DMS114 treated with DMSO at 0.1 percent for 48 hours (cell line): ENCODE data around the gene IL18RAP.

Experiments
- DNase-seq: peaks from one replicate; lab custom pipeline; 2025; ENCODE audit not compliant: unreplicated experiment; lab: John Stamatoyannopoulos, UW

Gene IL18RAP

DNA sequence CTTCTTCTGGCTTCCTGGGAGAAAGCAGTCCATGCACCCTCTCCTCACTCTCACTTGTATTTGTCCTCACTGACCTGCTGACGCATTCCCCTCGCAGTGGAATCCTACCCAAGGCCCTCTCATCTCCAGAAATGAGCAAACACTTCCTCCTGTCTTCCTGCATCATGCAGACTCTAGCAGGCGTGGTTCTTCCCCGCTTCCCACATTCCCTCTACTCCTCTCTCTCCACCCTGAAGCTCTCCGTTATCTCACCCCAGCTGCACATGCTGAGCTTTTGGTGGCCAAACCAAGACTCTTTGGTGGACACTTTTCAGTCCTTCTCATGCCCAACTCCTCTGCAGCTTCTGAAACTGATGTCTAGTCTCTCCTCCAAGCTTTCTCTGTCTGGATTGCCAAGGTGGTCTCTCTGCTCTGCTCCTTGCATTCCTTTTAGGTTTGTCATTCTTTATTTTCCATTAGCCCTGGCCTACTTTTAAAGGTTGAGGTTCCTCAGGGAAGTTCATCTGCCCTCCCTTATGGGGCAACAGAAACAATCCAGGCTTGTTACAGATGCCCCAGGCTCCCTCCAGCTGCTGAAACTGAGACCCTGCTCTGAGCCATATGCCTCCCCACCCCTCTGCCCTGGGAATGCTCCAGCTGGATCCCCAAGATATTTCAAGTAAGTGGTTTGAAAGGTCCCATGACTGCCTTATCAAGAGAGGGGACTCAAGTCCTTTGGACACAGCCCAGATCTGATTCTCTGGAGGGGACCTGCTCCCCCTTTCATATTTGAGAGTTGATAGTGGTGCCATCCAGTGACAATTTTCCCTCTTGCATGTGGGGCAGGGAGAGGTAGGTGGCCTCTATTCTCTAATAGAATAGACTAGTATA lies 835 bp upstream of the IL18RAP start:
- no peak for DNase-seq

DNA sequence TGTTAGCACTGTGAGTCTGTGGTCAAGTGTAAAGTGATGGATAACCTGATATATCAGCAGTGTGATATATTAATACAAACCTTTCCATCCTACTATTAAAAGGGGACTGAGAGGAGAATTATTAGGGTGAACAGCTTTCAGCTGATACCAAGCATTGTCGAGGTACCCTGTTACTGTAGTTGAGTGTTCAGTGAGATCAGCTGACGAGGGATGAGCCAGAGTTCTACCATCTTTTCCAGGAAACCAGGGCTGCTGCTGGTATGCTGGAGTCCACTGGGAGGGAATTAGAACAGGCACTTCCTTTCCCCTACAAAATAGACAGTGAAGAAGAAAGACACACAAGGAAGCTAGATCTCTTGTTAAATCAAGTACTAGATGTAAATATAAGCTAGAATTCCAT lies 408 bp downstream of the IL18RAP start:
- DNase-seq: no peak

DNA sequence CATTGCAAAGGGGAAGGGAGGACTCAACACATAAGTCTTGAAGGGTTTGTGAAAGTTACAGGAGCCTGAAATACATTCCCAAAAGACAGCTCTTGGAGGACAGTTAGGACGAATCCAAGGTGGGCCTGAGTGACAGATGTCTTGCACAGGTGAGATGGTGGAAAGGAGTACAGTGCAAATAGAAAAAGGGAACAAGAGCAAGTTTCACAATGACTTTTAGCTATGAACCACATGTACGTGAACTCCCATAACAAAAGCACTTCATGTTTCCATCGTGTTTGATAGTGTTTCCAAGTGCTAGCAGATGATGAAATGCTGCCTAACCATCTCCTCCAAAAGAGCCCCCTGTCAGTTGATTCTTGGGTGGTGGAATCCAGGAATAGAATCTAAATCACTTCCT lies 1.8 kb downstream of the IL18RAP start:
- DNase-seq: no peak

DNA sequence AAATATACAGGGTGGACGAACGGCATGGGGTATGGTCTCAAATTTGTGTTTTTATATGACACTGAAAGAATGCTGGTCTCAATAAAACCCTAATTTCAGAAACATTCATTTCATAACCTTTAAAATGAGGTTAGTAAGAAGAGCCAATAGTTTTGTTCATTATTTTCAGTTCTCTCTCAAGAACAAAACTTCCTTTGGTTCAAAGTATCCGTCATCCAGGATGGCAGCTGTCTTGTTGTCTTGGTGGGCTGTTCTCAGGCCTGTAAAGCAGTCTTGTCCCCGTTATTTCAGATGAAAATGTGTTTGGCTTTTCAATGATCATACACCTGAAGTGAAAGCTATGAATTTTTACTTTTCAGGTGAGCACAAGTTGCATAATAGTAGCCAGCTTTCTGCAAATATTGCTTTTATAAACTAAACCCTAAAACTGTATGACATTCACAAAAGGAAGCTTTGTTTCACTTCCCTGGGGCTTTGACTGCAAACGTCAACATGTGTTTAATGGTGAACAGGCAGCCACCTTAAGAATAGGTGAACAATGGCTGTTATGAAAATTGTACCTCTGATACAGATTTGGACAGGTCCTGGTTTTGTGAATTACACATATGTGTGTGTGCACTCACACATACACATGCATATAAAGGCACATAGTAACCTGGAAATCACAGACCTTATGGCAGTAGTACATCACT lies 2.6 kb downstream of the IL18RAP start:
- DNase-seq: no peak

DNA sequence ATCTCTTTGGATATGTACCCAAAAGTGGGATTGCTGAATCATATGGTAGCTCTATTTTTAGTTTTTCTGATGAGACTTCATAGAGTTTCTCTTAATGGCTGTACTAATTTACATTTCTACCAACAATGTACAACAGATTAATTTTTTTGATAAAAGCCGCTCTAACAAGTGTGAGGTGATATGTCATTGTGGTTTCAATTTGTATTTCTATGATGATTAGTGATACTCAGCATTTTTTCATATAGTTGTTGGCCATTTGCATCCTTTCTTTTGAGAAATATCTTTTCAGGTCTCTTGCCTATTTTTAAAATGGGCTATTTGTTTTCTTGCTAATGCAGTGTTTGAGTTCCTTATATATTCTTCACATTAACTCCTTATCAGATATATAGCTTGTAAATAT lies 4.3 kb downstream of the IL18RAP start:
- DNase-seq: no peak

DNA sequence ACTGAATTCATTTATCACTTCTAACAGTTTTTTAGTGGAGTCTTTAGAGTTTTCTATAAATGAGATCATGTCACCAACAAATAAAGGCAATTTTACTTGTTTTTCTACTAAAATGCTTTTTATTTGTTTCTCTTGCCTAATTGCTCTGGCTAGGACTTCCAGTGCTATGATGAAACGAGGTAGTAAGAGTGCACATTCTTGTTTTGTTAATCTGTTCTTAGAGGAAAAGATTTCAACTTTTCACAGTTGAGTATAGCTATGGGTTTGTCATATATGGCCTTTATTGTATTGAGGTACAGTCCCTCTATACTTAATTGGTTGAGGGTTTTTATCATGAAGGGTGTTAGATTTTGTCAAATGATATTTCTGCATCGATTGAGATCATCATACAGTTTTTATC lies 5.6 kb downstream of the IL18RAP start:
- no peak for DNase-seq

DNA sequence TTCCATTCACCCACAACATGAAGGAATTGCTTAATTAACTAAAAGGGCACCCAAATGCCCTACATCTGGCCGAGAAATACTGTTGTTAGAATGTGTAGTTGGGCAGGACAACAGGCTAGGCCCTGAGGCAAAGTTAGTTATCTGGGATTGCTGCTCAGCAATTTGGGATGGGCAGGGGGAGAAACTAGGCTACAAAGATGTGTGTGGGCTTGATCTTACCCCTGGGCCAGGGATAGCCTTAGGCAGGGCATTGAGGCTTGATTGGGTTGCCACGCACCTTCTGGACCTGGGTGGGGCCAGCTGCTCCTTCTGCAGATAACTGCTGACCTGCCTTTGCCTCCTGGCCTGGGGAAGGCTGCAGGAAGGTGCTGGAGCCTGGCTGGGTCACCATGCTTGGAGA lies 9.4 kb downstream of the IL18RAP start:
- no peak for DNase-seq

DNA sequence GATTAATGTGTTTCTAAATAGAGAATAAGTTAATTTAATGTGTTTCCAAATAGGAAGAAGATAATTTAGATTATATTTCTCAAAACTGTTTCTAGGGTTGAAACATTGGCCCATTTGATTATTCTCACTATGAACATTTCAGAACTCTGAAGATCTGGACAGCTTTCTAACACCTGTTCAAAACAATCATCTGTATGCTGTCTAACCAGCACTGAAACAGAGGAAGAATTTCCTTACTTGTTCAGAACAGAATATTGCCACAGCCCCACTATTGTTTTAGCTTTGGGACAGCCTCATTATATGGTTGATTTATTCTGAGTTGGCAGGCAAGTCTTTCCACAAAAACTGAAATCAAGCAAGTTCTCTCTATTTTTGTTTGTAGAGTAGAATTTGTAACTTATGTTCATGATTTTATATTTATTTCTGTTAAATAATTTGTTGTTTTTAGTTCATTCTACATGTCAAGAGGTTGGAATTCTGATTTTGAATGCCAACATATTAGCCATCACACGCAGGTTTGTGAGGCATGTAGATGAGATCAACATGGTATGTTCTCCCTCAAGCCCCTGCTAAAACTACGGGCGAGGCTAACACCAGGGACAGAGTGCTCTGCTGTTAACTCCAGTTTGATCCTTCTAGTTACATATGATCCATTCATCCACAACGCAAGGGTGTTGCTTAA lies 11.2 kb downstream of the IL18RAP start:
- DNase-seq: no peak

DNA sequence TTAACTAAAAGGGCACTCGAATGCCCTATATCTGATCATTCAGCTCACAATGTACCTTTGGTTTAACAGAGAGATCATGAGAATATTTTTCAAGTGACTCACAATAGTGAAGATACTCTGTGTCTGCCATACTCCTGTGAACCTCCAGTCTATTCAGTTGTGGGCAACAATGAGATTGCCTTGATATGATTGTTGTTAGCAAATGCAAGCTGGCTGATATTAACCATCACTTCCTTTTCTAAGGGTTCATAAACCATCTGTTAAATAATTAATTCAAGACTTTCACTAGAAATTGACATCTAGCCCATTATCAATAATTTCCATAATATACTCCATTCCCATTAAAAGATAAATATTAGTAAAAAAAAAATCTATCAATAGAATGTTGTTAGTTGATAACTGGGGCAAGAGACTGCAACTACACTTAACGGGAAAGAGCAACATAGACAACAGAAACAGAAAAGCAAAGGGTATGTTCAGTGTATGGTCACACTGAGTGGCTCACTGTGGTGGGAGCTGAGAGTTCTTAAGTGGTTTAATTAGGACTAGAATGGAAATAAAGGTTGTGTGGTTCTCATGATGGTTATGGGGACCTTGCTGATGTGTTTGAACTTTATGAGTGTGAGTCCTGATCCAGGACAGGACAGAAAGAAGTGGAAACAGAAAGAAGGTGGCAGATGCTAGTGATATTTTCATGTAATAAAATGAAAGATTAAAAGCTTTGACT lies 11.9 kb downstream of the IL18RAP start:
- DNase-seq: no peak

DNA sequence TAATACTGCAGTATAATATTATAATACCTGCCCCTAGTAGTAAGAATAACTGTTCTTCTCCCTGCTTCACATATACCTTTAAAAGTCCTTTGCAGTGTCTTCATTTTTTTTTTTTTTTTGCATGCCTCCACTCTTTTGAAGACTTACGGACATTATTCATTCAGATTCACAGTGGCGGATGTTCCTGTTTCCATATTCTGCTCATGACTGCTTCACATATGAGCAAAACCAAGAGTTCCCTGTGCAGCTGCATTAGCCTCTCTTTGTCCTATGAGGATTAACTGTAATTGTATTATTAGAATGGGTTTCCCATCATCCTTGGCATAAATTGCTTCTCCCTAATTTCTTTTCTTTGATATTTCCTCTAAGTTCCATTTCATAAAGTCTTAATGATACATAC lies 12.8 kb downstream of the IL18RAP start:
- no peak for DNase-seq

DNA sequence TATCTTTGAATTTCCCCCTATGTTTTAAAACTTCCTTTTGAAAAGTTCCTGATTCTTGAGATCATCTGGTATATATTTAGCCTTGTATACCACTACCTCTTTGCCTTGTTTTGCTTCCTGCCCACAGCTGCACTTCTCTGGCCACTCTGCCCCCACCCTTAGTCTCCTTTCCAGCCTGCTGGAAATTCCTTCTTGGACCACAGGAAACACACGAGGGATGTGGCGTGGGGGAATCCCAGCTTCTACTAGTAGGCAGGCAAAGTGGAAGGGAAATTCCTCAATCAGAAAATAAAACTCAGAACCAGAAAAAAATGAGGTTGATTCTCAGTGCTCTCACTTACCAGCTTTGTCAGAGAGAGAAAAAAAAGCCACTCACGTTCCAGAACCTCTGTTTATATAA lies 13.4 kb downstream of the IL18RAP start:
- no peak for DNase-seq

DNA sequence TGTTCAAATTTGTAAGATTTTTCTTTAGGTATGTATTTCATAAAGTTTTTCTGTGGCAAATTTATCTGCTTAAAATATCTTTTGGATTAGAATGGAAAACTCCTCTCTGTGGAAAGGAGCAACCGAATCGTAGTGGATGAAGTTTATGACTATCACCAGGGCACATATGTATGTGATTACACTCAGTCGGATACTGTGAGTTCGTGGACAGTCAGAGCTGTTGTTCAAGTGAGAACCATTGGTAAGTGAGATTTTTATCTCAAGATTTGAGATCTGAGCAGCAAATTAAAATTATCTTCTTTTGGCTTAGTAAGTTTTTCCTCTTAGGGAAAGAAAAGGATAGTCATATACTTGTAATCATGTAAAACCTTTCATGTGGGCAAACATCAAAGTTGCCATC lies 14.2 kb downstream of the IL18RAP start:
- no peak for DNase-seq

DNA sequence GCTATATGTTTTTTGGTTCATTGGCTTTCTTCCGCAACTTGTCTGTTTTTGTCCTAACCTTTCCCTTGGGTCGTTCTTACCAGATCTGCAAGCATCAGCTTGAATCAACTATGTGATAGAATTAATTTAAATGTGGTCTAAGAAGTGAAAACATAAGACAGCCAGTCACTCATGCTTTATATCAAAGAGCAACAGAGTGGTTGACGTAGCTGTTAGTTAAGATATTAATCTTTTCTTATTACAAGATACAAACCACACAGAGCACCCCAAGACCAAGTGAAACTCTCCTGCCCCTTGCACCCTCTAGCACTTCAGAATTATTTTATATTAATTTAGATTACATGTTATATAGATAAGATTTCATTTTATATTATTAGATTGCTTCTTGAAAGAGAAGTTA lies 15.2 kb downstream of the IL18RAP start:
- no peak for DNase-seq

DNA sequence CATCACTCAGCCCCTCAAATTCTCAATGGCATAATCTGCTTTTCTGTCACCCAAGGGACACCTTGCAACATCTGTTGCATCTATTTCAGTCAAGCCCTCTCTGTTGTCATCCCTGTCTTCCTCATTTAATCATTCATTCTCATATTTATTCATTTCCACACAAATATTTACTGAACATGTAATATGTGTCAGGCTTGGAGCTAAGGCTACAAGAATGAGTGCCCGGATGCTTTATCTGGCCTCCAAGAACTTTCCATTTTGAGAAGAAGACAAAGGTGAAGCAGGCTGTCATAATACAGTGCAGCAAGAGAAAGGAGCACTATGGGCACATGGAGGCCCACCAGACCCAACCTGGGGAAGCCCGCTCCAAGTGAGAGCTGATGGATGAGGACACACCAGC lies 15.6 kb downstream of the IL18RAP start:
- no peak for DNase-seq

DNA sequence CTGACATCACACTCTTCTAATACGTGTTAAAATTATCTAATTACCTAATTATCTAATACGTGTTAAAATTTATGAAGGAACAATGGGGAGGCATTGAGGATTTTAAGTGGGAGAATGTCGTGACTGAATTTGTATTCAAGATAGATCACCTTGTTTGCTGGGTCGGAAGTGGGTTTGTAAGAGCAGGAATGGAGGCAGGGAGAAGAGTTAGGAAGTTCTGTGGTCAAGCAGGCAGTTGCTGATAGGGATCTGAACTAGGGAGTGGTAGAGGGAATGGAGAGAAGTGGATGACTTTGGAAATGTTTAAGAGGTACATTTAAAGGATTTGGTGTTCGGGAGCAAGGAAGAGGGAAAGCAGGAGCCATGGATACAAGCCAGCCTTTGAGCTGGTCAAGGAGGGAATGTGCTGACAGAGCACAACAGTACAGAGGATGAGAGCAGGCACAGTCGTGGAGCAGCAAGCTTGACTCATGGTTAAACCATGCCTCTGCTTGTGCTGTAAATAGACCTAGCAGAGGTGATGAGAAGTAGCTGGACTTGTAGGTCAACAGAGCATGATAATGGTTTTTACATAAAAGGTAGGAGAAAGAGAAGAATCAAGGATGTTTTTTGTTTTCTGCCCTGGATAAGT lies 16.2 kb downstream of the IL18RAP start:
- no peak for DNase-seq

DNA sequence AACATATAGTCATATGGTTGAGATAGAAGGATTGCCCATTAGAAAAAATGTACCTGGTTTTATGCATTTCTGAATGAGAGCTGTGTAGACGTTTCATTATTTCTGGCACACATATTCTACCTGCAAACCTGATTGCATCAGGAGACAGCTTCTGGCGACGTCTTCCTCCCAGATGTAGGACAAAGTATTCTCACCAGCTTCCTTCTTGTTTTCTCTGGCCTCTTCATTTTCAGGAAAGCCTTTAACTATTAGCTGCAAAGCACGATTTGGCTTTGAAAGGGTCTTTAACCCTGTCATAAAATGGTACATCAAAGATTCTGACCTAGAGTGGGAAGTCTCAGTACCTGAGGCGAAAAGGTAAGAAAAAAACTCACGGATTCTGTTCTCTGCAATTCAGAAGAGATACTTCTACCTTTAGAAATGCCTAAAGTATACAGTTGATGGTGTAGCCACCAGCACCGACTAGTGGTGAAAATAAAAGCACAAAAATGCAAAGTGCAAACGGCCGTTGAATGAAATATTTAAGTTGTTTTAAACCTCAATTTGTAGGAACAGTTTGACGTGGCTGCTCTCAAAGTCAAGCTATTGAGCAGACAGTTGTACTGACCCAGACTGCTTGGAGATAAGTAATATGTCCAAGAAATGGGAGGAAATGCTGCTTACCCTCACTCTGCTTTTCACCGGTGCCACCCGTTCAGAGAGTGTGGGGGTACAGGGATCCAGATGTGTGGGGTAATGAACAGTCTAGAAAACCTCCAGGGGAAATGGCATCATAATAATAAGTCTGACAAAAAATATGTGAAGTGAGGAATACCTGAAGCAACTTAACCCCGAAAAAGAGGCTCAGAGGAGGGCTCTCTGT lies 20.2 kb downstream of the IL18RAP start:
- DNase-seq: peak; percentile 34

DNA sequence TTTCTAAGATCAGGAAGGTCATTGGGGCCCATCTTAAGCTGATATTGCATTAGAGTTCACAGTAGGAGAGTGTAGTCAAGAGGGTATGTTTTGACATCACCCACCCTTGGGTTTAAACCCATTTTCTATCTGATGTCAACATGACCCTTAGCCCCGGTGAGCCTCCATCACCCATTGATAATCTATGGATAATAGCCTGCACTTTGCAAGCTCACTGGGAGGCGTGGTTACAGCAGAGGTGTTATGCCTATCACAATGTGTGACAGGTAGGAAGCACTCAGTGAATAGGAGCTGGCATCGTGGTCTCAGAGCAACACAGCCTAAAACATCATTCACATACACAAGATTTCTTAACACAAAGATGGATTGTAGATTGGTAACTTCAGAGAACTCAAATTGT lies 21.3 kb downstream of the IL18RAP start:
- DNase-seq: no peak

DNA sequence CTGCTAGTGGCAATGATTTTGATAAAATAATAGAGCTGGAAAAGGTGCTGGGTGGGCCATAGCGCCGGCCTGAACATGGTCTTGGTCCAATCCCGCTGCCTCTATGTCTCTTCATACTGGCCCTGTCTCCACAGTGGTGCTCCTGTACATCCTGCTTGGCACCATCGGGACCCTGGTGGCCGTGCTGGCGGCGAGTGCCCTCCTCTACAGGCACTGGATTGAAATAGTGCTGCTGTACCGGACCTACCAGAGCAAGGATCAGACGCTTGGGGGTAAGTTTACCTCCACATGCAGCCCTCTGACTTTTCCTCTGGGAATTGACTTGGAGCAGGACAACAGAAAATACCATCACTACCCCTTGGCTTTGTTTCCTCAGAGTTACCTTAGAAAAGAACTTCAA lies 24.0 kb downstream of the IL18RAP start:
- no peak for DNase-seq

DNA sequence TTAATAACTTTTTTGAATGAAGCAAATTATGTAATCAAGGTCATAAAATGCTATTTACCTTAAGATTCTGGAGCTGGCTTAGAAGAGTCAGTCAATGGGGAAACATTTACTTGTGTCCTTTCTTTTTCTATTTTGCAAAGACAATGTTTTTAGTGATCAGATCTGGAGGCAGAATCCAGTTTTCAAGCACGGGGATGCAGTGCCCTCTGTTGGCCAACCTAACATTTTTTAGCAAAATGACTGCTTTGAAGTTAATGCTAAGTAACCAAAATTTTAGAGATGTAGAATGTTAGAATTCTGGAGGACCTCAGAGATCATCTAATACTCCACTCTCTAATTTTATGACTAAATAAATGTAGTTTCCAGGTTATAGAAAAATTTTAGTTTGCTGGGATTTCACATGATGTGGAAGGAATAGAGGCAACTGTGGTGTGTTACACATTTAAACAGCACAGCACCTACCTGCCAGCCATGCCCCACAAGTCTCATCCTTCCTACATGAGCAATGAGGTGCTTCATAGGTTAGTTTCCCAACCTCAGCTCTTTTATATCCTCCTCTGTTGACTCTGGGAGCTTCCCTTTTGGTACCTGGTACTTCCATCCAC lies 26.5 kb downstream of the IL18RAP start:
- DNase-seq: peak; percentile 31

DNA sequence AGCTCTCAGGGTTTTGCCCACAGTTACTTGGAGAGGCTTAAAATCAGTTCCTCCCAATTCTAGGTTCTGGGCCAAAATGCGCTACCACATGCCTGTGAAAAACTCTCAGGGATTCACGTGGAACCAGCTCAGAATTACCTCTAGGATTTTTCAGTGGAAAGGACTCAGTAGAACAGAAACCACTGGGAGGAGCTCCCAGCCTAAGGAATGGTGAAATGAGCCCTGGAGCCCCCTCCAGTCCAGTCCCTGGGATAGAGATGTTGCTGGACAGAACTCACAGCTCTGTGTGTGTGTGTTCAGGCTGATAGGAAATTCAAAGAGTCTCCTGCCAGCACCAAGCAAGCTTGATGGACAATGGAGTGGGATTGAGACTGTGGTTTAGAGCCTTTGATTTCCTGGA lies 29.0 kb downstream of the IL18RAP start:
- peak; percentile 11 for DNase-seq
